H1 (cell line): ENCODE results near the gene DNAAF3. TPM values are rescaled to one million over a fixed set of nuclear protein-coding genes. Genes with fewer than 3 reads are reported as not detected.

Experiments used
- CTCF ChIA-PET: fragments of 300-600 bp; sonication (Branson Sonifier 250); formaldehyde crosslinking; loops from one replicate; lab custom pipeline; 2021; ENCODE audit not compliant: partially characterized antibody; lab: Charles Lee
- POLR2A ChIA-PET: fragments of 300-600 bp; sonication (Branson Sonifier 250); formaldehyde crosslinking; loops from one replicate; lab custom pipeline; 2021; ENCODE audit warnings: inconsistent platforms; ENCODE audit not compliant: partially characterized antibody; lab: Charles Lee
- DNase-seq, 2 experiments: peaks; one replicate each; pipeline versions ENCODE4 v3.0.0 to v3.0.0-alpha.2; 2010 to 2022; ENCODE audit warnings: low spot score in 2 of 2, low read depth in 1 of 2, mixed read lengths in 1 of 2
- FAIRE-seq: peaks from 2 replicates; lab custom pipeline; 2011; peaks lifted over from hg19 to GRCh38; lab: Jason Lieb, UNC
- H2AFZ ChIP-seq: 2 replicates; pipeline ENCODE4 v1.8.1; 2012; ENCODE audit warnings: low read length, inconsistent platforms
- H2AK5ac ChIP-seq: 2 replicates; pipeline ENCODE4 v1.6.1; 2013; ENCODE audit warnings: low read depth, low read length
- H2BK120ac ChIP-seq: replicated peaks from 2 replicates; pipeline ENCODE3; 2013; ENCODE audit warnings: low read depth, low read length, inconsistent platforms
- H2BK12ac ChIP-seq: 2 replicates; pipeline ENCODE4 v1.6.1; 2013; ENCODE audit warnings: low read depth, low read length
- H2BK15ac ChIP-seq: 2 replicates; pipeline ENCODE4 v1.6.1; 2013; ENCODE audit warnings: low read length
- H2BK20ac ChIP-seq: 2 replicates; pipeline ENCODE4 v1.6.1; 2013; ENCODE audit warnings: low read length
- H2BK5ac ChIP-seq: 2 replicates; pipeline ENCODE4 v1.6.1; 2013; ENCODE audit warnings: low read depth, low read length
- H3K14ac ChIP-seq: 2 replicates; pipeline ENCODE4 v1.6.1; 2013; ENCODE audit warnings: inconsistent platforms; ENCODE audit not compliant: insufficient read length
- H3K18ac ChIP-seq: 2 replicates; pipeline ENCODE4 v1.6.1; 2013; ENCODE audit warnings: low read length; ENCODE audit errors: extremely low read depth
- H3K23ac ChIP-seq: 2 replicates; pipeline ENCODE4 v1.6.1; 2013; ENCODE audit warnings: inconsistent platforms; ENCODE audit not compliant: insufficient read length
- H3K23me2 ChIP-seq: 2 replicates; pipeline ENCODE4 v1.6.1; 2013; ENCODE audit warnings: low read depth, low read length
- H3K27ac ChIP-seq: 2 replicates; pipeline ENCODE4 v1.6.1; 2011; ENCODE audit warnings: low read depth, low read length, inconsistent platforms
- H3K27me3 ChIP-seq, 4 experiments: replicated peaks in 1 of 4; 1 replicate in 1 of 4; 2 replicates in 3 of 4; pipeline versions ENCODE4 v1.6.1 to v1.8.1; 2011 to 2013; ENCODE audit warnings: low read length in 3 of 4, mild to moderate bottlenecking in 3 of 4, inconsistent platforms in 2 of 4, mixed read lengths in 2 of 4, moderate library complexity in 1 of 4; ENCODE audit not compliant: control insufficient read depth in 3 of 4, insufficient read depth in 3 of 4; ENCODE audit errors: extremely low read depth in 1 of 4
- H3K36me3 ChIP-seq, 4 experiments: 2 replicates each; pipeline versions ENCODE4 v1.6.1 to v1.8.1; 2011 to 2013; ENCODE audit warnings: mild to moderate bottlenecking in 4 of 4, low read length in 3 of 4, moderate library complexity in 2 of 4, control low read depth in 1 of 4, inconsistent platforms in 1 of 4; ENCODE audit not compliant: insufficient read depth in 4 of 4, control insufficient read depth in 2 of 4
- H3K4ac ChIP-seq: replicated peaks from 2 replicates; pipeline ENCODE3; 2013; ENCODE audit warnings: low read length, low read depth, mixed read lengths, inconsistent platforms; ENCODE audit not compliant: insufficient read length
- H3K4me1 ChIP-seq, 4 experiments: replicated peaks in 1 of 4; 1 replicate in 1 of 4; 2 replicates in 3 of 4; pipeline versions ENCODE4 v1.6.1 to v1.8.1; 2011 to 2013; ENCODE audit warnings: low read length in 3 of 4, inconsistent platforms in 2 of 4, mixed read lengths in 1 of 4; ENCODE audit not compliant: insufficient read depth in 4 of 4, control insufficient read depth in 3 of 4
- H3K4me2 ChIP-seq, 2 experiments: 2 replicates each; pipeline versions ENCODE4 v1.6.1 to v1.8.1; 2011 to 2013; ENCODE audit warnings: low read depth in 2 of 2, low read length in 2 of 2, control low read depth in 1 of 2, inconsistent platforms in 1 of 2, mild to moderate bottlenecking in 1 of 2; ENCODE audit not compliant: insufficient read depth in 1 of 2
- H3K4me3 ChIP-seq, 4 experiments: fragments of 200-600, 300-600 bp in 1 of 4; sonication (generic), shearing (Covaris generic), sonication (Bioruptor Twin) in 1 of 4; 2 replicates each; pipeline versions ENCODE4 v1.5.1 to v1.8.1; 2011 to 2016; ENCODE audit warnings: low read length in 4 of 4, low read depth in 3 of 4, control low read depth in 2 of 4, inconsistent platforms in 2 of 4, mild to moderate bottlenecking in 2 of 4, mixed read lengths in 1 of 4, moderate library complexity in 1 of 4; ENCODE audit not compliant: insufficient read depth in 2 of 4; ENCODE audit errors: extremely low read depth in 1 of 4
- H3K56ac ChIP-seq: replicated peaks from 2 replicates; pipeline ENCODE3; 2013; ENCODE audit warnings: low read depth, mild to moderate bottlenecking, mixed read lengths, low read length, inconsistent platforms; ENCODE audit not compliant: insufficient read length
- H3K79me1 ChIP-seq: 2 replicates; pipeline ENCODE4 v1.6.1; 2013; ENCODE audit warnings: low read depth, low read length, control low read depth
- H3K79me2 ChIP-seq, 2 experiments: 2 replicates each; pipeline versions ENCODE4 v1.6.1 to v1.8.1; 2012 to 2013; ENCODE audit warnings: low read length in 2 of 2, mild to moderate bottlenecking in 2 of 2, inconsistent platforms in 1 of 2; ENCODE audit not compliant: insufficient read depth in 2 of 2, control insufficient read depth in 1 of 2
- H3K9ac ChIP-seq, 4 experiments: replicated peaks in 1 of 4; 1 replicate in 1 of 4; 2 replicates in 3 of 4; pipeline versions ENCODE4 v1.6.1 to v1.8.1; 2011 to 2013; ENCODE audit warnings: low read depth in 3 of 4, low read length in 3 of 4, control low read depth in 2 of 4, mild to moderate bottlenecking in 2 of 4, moderate library complexity in 2 of 4, inconsistent platforms in 1 of 4; ENCODE audit errors: extremely low read depth in 1 of 4
- H3K9me3 ChIP-seq, 2 experiments: 2 replicates each; pipeline versions ENCODE4 v1.6.1 to v1.8.1; 2012 to 2013; ENCODE audit warnings: mild to moderate bottlenecking in 2 of 2, moderate library complexity in 2 of 2, control low read depth in 1 of 2, inconsistent platforms in 1 of 2, low read depth in 1 of 2, low read length in 1 of 2, mixed read lengths in 1 of 2; ENCODE audit not compliant: insufficient read depth in 2 of 2
- H4K20me1 ChIP-seq, 2 experiments: replicated peaks in 1 of 2; 2 replicates each; pipeline versions ENCODE3 to v1.8.1; 2011 to 2013; ENCODE audit warnings: inconsistent platforms in 2 of 2, low read length in 2 of 2, mild to moderate bottlenecking in 1 of 2; ENCODE audit not compliant: insufficient read depth in 2 of 2, control insufficient read depth in 1 of 2
- H4K5ac ChIP-seq: 2 replicates; pipeline ENCODE4 v1.6.1; 2013; ENCODE audit warnings: low read length, low read depth, mixed read lengths, inconsistent platforms; ENCODE audit not compliant: insufficient read length
- H4K8ac ChIP-seq: 2 replicates; pipeline ENCODE4 v1.8.0; 2013; ENCODE audit warnings: mild to moderate bottlenecking, moderate library complexity, low read length, inconsistent platforms; ENCODE audit not compliant: insufficient read depth; ENCODE audit errors: extremely low read depth
- H4K91ac ChIP-seq: replicated peaks from 2 replicates; pipeline ENCODE3; 2013; ENCODE audit warnings: low read length, mixed read lengths, inconsistent platforms; ENCODE audit not compliant: insufficient read length
- BRCA1 ChIP-seq: IDR thresholded peaks from 2 replicates; pipeline ENCODE4 v1.6.1; 2012; ENCODE audit warnings: low read depth, low read length, improper control_type of control experiment
- E2F6 ChIP-seq: IDR thresholded peaks from 2 replicates; pipeline ENCODE4 v1.6.1; 2012; ENCODE audit warnings: inconsistent platforms
- NRF1 ChIP-seq: IDR thresholded peaks from 2 replicates; pipeline ENCODE4 v1.6.1; 2011; ENCODE audit warnings: mild to moderate bottlenecking, low read depth, low read length, improper control_type of control experiment
- POLR2A ChIP-seq, 2 experiments: IDR thresholded peaks; 1 replicate in 1 of 2; 2 replicates in 1 of 2; pipeline ENCODE4 v1.6.1; 2011; ENCODE audit warnings: low read depth in 2 of 2, low read length in 2 of 2, mild to moderate bottlenecking in 2 of 2; ENCODE audit errors: control extremely low read depth in 1 of 2
- WGBS, 2 experiments: shearing (Covaris generic) in 1 of 2; methylation state at CpG; one replicate each; pipeline versions ENCODE4 v1.1.6 to v1.1.7; 2013 to 2015; ENCODE audit warnings: low lambda C conversion rate in 2 of 2, mixed read lengths in 2 of 2, inconsistent platforms in 1 of 2, low coverage in 1 of 2, missing lambda C conversion rate in 1 of 2; ENCODE audit not compliant: insufficient replicate concordance in 2 of 2, insufficient coverage in 1 of 2, insufficient read length in 1 of 2; ENCODE audit errors: extremely low coverage in 1 of 2, missing lambda C conversion rate in 1 of 2; 5-methylcytosine and 5-hydroxymethylcytosine counted together
- polyA plus RNA-seq, 7 experiments: library from polyadenylated mRNA; depleted of rRNA in 3 of 7; stranded (reverse) in 5 of 7; unstranded in 2 of 7; fragments of >200 nt in 5 of 7; fragments of 200-250 nt in 2 of 7; gene quantifications; 1 replicate in 5 of 7; 2 replicates in 1 of 7; 4 replicates in 1 of 7; pipeline versions ENCODE4 v1.2.1 to v1.2.3, GENCODE V29; 2011 to 2013; ENCODE audit warnings: missing spikeins in 2 of 7, mixed read lengths in 2 of 7
- total RNA-seq: library from RNA; stranded (reverse); fragmentation: NEBNext Ultra II Directional; extraction: Animal tissue kit (Norgen Biotek cat#: 25700); gene quantifications from 2 replicates; pipeline ENCODE4 v1.2.1, GENCODE V29; 2021

DNAAF3 gene
- total and polyA plus RNA-seq, 2 of the 8 experiments (the other 6 are each of a cell fraction or from before 2014, with no cell fraction given), result 5.4 to 8.0 TPM

GRCh38 chr19:55114566-55115145, 51.8 kb downstream of the DNAAF3 start:
- Histone ChIP-seq H3K4me2 (no peak overlapping the region; a peak in 1 of 4 replicates), H2BK15ac (no peak overlapping the region), H3K56ac (no peak overlapping the region), H3K4me1 (peaks cover 0 to 26% (median 17%) of the 10 kb centered on the region in 4 experiments; a peak in 5 of 7 replicates), H3K9me3 (no peaks in the 10 kb centered on the region), H2AFZ (no peak overlapping the region), H4K20me1 (peaks cover 20 to 27% of the 10 kb centered on the region in 2 experiments), H3K27me3 (no peaks in the 10 kb centered on the region), H2BK12ac (no peak overlapping the region), H4K8ac (no peak overlapping the region), H3K18ac (no peak overlapping the region), H2BK120ac (no peak overlapping the region), H4K5ac (no peak overlapping the region), H3K27ac (peak overlapping the region; percentile 42; the same call in 1 of the 2 replicates), H3K79me2 (peaks cover 0 to 33% of the 10 kb centered on the region in 2 experiments; a peak in 2 of 4 replicates), H4K91ac (no peak overlapping the region), H2BK5ac (no peak overlapping the region), H3K9ac (peak overlapping the region in 1 of 4 experiments; percentile 22; a peak in 1 of 7 replicates), H2AK5ac (no peak overlapping the region), H3K14ac (no peak overlapping the region), H3K23ac (no peak overlapping the region), H3K4ac (no peak overlapping the region), H3K79me1 (peaks cover 32% of the 10 kb centered on the region), H3K23me2 (peaks cover 17% of the 10 kb centered on the region), H2BK20ac (no peak overlapping the region), H3K36me3 (peaks cover 0 to 4% (median 0%) of the 10 kb centered on the region in 4 experiments; a peak in 1 of 8 replicates), H3K4me3 (no peak overlapping the region)
- no peak for TF ChIP-seq POLR2A (IDR thresholded peaks at IDR 0.05; ENCODE audit: control extremely low read depth in 1 of 2, low read depth in 2 of 2, low read length in 2 of 2)
- TF ChIP-seq NRF1, result no peak
- no peak for TF ChIP-seq E2F6
- no peak for TF ChIP-seq BRCA1
- WGBS, 2 experiments, result 89% methylated on average over 6 of the region's 9 CpGs; no CpG with 5 or more reads in 1 of the 2 experiments
- DNase-seq (no peak), FAIRE-seq (no peak)
- CTCF ChIA-PET, result interaction anchor here (2.4 to 3.7 kb wide), 2 partner anchors 8 to 26 kb away, joined by 11 to 15 read pairs; no protein-coding TSS in a partner anchor
- POLR2A ChIA-PET, result interaction anchor here (1.2 to 6.4 kb wide), 2 partner anchors 18 to 26 kb away, joined by 3 to 72 read pairs; no protein-coding TSS in a partner anchor
